ENCODE measurements around the gene TMEM176B.

- TF ChIP-seq CTCF (conservative IDR thresholded peaks at IDR 0.05) (no peak), ZFX (IDR thresholded peaks at IDR 0.05) (no peak)
Observed at GRCh38 chr7:150806863-150807262, 6.7 kb upstream of the TMEM176B start.

All from C4-2B (cell line).